NCI-H446 treated with DMSO at 0.1 percent for 48 hours (cell line): ENCODE results near the gene NAT14.
"Not testable (repeated sequence)": the region's sequence is repeated elsewhere in the genome, so short reads cannot be mapped to it uniquely, and the experiment has no call there.

ENCODE experiments used
- DNase-seq: peaks from one replicate; lab custom pipeline; 2025; lab: John Stamatoyannopoulos, UW

NAT14 gene

DNA sequence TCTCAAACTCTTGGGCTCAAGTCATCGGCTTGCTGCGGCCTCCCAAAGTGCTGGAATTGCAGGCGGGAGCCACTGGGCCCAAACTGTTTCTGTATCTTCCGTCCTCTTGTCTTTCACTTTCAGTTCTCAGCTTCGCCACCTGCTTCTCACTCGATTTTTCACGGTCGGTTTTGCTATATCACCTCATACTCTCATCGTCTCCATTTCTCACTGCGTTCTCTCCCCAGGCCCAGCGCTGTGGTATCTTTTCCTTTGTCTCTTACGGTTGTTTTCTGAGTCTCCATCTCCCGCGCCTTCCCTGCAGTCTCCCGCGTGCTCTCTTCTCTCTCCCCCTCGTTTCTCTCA lies 18.1 kb downstream of the NAT14 start:
- DNase-seq = no peak

DNA sequence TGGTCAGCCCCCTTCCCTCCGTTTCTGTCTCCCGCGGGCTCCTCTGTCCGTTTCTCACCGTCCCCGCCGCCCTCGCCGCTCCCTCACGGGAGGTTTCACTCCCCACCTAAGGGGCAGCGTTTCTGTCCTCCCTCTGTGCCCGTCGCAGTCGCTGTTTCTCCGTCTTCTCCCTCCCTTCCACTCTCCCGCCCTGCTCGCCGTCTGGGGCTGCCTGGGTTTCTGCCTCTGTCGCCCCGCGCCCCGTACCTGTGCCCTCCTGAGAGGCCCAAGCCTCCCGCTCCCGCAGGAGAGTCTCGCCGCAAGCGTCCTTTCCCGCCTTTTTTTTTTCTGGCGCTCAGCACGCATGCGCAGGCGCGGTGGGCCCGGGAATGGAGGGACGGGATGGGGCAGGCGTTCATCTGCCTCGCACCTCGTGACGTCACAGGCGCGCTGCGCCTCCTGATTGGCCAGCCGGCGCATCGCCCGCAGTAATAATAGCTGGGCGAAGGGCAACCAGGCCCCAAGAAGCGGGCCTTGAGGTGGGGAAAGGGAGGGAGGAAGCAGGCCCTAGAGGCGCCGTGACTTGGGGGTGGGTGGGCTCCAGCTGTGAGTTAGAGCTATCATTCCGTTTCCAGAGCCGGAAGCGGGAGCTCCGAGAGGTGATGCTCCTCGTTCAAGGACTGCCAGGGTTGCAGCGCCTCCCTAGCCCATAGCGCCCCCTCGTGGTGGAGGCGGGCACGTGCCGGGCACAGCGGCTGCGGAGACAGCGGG lies 18.7 kb downstream of the NAT14 start:
- DNase-seq = peak; percentile 87

DNA sequence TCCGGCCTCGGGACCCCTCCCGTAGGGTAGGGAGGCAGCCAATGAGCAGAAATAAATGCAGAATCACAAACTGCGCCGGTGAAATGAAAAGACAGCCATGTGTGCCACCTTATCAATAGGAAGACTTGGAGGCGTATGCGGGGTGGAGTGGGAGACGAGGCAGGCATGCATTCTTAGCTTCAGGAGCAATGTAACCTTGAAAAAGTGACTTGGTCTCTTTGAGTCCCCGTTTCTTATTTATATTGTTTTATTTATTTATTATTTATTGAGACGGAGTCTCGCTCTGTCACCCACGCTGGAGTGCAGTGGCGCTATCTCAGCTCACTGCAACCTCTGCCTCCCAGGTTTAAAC lies 19.2 kb downstream of the NAT14 start:
- DNase-seq = no peak

DNA sequence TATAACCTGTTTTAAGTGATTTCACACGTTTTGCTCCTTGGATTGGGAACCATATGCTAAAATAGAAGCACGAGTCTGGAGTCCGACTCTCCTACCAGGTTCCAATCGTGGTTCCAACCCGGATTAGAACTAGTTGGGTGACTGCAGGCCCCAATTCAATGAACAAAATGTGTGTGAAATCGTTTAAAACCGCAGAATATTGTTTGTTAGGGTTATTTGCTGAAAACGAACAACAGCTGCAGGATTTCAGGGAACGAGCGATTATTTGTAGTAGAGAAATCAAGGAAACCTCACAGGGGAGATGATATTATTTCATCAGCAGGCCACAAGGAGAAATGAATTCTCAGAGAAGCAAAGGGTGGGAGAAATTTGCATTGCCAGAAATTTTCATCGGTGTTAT lies 20.0 kb downstream of the NAT14 start:
- DNase-seq = no peak

DNA sequence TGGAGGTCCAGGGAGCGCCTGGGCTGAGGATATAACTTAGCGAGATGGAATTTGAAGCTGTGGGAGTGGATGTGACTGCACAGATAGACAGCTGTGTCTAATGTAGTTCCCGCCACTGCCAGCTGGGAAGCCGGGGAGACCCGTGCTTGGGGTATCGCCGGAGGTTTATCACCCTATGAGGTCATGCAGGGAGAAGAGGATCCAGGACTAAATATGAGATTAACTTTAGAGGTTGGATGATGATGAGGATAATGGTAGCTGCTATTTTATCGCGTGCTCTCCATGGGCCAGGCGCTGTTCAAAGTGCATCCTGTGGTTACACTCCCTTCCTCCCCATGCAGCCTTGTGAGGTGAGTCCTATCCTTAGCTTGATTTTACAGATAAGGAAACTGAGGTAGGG lies 23.1 kb downstream of the NAT14 start:
- no peak for DNase-seq

DNA sequence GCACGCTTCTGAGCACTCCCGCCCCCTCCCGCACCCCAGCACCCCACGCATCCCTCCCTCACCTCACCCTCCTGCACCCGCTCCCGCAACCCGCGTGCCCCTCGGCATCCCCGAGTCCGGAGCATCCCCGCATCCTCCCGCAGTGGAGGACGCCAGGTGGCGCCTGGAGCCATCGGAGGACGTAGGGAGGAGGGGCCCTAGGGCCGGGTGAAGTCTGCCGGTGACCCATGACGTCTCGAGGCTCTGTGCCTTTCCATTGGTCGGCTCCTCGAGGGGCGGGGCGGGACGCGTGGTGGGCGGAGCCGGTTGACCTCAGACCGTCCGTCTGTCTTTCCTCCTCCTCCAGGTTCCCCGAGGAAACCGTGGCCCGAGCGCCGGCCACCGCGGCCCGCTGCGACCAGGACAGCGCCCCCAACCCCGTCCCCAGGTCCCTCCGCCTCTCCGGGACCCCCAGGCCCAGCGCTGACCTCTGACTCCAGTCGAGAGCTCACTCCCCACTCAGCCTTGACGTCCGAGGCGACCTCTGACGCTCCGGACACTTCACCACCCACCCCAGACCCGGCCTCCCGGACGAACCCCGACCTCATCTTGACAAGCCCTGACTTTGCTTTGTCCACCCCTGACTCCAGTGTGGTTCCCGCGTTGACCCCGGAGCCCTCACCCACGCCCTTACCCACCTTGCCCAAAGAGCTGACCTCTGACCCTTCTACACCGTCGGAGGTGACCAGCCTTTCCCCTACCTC lies 32.1 kb downstream of the NAT14 start:
- DNase-seq = peak; percentile 87

DNA sequence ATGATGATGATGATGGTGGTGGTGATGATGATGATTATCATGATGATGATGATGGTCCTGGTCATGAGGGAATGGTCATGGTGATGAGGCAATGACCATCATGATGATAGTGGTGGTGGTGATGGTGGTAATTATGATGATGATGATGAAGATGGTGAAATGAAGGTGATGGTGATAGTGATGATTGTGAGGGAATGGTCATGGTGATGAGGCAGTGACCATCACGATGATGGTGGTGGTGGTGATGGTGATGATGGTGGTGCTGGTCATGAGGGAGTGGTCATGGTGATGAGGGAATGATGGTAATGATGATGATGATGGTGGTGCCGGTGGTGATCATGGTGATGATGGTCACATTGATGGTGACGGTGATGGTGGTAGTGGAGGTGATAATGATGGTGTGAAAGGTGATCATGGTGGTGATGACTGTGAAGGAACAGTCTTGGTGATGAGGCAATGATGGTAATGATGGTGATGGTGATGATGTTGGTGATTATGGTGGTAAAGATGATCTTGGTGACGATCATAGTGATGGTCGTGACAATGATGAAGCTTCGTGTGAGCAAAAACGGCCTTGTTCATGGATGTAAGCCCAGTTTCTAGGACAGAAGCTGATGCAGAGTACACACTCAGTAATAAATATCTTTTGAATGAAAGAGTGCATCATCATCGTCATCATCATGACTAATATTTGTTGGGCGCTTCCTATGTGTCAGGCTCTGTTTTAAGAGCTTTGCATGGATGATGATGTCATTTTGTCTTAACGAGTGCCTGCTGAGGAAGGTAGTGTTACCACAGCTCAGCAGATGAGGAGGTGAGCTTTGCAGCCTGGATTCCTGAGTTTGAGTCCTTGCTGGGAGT lies 34.7 kb downstream of the NAT14 start:
- DNase-seq = no peak

DNA sequence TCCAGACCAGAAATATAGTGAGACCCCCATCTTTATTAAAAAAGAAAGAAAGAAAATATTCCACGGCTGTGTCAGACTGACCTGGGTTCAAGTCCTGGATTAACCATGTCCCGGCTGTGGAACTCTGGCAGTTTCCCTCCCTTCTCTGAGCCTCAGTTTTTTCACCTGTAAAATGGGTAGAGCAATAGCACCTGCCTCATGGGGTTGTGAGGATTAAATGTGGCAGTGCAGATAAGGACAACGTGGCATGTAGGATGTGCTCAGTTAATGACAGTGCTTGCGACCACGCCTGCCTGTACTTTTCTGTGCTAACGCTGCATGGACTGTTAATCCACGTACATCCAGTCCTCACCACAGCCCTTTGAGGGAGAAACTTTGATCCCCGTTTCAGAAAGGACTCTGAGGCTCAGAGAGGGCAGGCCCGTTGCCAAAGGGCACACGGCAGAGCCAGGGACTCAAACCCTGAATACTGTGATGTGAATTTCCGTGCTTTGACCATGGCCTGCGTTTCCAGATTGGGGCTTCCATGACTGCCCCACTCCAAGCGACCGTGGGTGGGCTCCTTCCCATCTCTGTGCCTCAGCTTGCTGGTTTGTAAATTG lies 35.8 kb downstream of the NAT14 start:
- DNase-seq = no peak

DNA sequence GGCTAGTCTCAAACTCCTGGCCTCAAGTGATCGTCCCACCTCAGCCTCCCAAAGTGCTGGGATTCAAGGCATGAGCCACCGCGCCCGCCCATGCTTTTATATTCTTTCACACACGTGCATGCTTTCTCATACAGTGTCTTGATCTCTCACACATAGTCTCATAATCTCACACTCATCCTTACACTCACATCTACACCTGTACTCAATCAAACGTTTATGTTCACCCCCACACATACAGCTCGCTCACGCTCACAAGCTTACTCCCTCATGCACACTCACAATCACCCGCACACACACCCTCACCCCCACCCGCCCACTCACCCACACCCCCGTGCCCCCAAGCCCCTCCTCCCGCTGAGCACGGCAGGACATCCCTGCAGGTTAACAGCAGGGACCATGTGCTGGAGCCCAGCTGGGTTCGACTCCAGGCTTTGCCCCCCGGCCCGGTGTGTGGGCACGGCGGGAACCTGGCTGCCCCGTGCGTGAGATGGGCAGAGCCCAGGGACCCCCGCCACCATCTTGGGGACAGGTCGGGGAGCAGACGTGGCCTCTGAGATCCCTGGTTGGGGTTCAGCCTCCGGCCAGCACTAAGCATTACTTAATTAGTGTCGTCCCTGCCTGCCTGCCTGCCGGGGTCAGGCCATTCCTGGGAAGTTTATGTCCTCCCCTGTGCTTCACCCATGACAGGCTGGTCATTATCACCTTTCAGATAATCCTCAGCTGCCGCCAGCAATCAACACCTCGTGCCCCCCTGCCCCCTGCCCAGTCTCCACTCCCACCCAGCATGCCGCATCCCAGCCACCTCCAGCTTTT lies 40.5 kb downstream of the NAT14 start:
- DNase-seq = no peak

DNA sequence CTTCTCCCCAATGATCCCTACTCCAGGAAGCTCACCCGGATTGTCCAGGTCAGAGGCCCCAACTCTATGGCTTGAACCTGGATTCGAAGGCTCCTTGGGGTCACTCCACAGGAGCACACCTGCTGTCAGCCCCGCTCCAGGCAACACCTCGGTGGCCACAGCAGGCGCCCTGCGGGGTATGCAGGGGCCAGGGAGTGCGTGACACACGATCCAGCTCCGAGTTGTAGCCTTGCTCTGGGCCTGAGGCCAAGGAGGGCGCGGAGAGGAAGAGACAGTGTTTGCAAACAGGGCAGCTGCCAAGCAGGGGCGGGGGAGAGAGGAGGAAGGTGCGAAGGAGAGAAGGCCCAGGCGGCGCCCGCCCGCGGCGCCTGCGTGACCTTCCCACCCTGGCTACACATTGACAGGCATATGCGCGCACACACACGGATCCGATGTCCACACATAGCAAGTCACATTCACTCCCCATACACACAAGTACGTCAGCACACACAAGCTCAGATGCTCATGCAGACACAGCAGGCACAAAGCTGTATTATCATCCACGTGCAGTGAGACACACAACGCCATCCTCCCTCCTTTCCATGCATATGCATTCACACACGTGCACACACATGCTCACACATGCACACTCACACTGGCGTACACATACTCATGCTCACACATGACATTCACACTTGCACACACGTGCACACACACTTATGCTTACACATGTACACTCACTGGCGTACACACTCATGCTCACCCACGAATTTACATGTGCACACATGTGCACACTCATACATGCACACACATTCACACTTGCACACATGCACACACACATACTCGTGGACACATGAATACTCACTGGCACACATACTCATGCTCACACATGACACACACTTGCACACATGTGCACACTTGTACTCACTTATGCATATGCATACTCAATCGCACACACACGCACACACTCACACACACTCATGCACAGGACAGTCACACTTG lies 41.5 kb downstream of the NAT14 start:
- DNase-seq = peak; percentile 20

DNA sequence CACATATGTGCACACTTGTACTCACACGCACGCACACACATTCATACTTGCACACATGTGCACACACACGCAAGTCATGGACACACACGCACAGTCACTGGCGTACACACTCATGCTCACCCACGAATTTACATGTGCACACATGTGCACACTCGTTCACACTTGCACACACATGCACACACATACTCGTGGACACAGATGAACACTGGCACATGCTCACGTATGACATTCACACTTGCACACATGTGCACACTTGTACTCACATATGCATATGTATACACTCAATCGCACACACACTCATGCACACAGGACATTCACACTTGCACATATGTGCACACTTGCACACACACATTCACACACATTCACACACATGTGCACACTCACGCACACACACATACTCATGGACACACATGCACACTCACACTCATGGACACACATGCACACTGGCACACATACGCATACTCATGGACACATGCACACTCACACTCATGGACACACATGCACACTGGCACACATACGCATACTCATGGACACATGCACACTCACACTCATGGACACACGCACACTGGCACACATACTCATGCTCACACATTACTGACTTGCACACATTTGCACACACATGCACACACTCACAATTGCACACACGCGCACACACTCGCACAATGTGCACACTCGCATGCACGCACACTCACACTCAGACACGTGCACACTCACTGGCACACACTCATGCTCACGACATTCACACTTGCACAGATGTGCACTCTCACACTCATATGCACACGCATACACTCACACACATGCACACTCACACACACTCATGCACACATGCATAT lies 42.4 kb downstream of the NAT14 start:
- no peak for DNase-seq

DNA sequence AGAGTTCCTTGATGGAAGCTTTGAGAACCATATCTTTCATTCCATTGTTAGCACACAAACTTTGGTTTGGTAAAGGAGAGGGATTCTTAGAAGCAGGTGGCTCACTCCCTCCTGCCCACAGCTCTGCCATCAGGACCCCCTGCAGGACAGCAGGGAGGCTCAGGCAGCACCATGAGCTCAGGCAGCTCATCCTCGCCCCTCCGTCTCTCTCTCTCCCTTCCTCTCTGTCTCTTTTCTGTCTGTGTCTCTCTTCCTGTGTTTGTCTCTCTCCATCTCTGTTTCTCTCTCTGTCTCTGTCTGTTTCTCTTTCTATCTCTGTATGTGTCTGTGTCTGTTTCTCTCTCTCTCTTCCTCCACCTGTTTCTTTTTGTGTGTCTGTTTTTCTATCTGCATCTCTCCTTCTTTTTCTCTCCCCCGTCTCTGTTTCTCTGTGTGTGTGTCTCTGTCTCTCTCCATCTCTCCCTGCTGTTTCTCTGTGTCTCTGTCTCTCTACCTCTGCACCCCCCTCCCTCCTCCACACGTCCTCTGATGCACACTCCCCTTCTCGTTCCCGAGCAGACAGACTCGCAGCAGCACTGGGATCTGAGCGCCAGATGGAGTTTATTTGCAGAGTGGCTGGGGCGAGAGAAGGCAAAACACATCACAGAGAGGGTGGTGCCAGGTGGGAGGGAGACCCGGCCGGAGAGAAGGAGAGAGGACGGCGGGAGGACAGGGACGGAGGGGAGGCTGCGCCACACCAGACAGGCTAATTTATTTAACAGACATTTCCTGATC lies 43.2 kb downstream of the NAT14 start:
- DNase-seq = peak; percentile 60

DNA sequence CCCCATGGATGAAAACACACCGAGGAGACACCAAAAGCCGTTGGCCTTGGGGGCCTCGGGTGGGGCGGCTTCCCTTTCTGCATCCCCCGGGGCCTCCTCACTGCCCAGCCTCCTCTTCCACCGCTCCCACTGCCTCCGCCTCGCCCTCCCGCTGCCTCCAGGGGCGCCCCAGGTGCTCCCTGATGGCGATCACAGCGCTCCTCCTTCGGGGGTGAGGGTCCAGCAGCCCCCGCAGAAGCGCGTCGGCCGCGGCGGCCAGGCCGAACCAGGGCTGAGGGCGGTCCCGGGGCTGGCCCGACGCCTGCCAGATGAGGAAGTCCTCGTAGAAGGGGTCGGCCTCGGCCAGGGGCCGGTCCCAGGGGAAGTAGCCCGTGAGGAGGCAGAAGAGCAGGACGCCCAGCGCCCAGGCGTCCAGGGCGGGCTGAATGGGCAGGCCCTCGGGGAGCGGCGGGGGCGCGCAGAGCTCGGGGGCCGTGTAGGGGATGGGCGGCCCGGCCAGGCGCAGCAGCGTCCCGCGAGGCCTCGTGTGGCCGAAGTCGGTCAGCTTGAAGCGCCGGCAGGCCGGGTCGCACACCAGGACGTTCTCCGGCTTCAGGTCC lies 44.7 kb downstream of the NAT14 start:
- no peak for DNase-seq

DNA sequence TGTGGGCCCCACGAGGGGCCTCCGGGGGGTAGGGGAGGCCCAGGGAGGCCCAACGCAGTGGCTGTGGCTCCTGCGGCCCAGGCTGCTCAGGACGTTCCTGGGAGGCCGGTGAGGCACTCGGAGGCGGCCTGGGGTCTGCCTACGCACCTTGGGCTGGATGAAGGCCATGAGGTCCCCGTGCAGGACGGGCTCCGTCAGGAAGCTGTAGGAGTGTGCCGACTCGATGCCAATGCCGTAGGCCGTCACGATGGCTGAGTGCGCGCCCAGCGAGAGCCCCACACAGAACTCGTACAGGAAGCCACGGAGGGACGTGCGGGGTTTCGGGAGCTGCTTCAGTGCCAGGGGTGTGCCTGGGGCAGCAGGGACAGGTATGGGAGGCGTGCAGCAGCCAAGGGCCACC lies 46.0 kb downstream of the NAT14 start:
- no peak for DNase-seq

DNA sequence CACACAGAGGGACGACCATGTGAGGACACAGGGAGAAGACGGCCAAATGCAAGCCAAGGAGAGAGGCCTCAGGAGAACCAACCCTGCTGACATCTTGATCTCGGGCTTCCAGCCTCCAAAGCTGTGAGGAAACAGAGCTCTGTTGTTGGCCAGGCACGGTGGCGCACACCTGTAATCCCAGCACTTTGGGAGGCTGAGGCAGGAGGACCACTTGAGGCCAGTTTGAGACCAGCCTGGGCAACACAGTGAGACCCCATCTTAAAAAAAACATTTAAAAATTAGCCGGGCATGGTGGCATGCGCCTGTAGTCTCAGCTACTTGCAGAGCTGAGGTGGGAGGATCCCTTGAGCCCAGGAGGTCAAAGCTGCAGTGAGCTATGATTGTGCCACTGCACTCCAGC lies 49.3 kb downstream of the NAT14 start:
- DNase-seq = not testable (repeated sequence)

DNA sequence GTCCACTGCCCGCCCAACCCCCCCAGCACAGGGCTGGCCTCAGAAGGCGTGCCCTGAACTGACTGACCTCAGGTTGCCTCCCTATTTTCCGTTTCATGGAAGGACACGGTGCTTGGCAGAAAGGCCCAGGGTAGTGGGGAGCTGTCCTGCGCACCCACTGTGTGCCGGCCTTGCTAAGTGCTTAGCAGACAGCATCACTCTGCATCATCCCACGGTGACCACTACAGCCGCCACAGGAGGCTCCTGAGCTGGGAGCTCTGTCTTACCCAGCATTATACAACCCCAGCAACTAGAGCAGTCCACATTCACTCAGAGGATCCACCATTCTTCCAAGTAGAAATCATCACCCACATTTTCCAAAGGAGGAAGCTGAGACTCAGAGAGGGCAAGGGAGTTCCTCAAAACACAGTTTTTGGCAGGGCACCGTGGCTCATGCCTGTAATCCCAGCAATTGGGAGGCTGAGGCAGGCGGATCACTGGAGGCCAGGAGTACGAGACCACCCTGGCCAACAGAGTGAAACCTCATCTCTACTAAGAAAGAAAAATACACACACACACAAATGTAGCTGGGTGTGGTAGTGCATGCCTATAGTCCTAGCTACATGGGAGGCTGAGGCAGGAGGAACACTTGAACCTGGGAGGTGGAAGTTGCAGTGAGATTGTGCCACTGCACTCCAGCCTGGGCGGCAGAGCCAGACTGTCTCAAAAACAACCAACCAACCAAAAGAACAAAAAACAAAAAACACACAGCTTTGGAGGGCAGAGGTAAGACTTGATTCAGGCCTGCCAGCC lies 50.4 kb downstream of the NAT14 start:
- DNase-seq = no peak

DNA sequence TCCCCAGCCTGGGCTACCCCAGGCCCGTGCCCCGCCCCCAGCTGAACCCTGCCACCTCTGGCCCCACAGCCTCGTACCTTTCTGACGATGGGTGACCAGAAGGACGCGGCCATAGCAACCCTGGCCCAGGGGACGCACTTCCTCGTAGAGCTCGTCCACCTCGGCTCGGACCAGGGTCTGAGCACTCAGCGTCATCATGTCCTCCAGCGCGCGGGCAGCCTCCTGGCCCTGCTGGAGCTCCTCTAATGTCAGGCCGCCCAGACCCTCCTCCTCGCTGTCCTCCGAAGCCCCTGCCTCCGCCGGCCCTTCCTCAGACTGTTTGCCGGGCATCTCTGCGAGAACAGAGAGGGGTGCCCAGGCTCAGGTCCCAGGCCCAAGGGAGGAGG lies 51.0 kb downstream of the NAT14 start:
- DNase-seq = no peak

DNA sequence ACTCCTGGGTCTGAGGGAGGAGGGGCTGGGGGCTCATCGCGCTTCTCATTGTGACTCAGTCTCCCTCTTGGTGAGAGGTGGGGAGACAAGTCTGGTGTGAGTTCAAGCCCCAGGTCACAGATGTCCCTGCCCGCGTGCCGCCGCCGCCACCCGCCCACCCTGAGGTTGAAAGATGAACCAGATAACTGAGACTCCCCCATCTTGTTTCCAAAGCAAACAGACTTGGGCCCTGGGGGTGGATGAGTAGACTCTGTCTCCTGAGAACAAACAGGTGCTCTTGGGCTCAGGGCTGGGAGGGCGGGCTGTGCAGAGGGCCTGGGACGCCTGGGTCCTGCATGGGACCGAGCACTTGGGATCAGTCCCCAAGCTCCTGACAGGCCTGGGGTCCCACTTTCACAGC lies 51.4 kb downstream of the NAT14 start:
- DNase-seq = no peak
